SU-DHL-6 (cell line): ENCODE measurements around the gene DCAF8.

Source experiments
- H2AFZ ChIP-seq: fragments of 200-600 bp; sonication (generic); 2 replicates; pipeline ENCODE4 v1.6.1; 2014; ENCODE audit warnings: low read depth, mild to moderate bottlenecking, moderate library complexity, mixed read lengths, antibody characterized with exemption, low read length; ENCODE audit not compliant: severe bottlenecking
- H3F3A ChIP-seq: fragments of 200-600 bp; shearing (Covaris generic); 2 replicates; pipeline ENCODE4 v1.6.0; 2016; ENCODE audit warnings: antibody characterized with exemption, mild to moderate bottlenecking; ENCODE audit not compliant: insufficient read depth
- H3K27ac ChIP-seq: fragments of 200-600 bp; sonication (generic); 2 replicates; pipeline ENCODE4 v1.5.1; 2016; ENCODE audit warnings: low read depth, mild to moderate bottlenecking, low read length, moderate library complexity, mixed read lengths
- H3K27me3 ChIP-seq: fragments of 200-600 bp; sonication (generic), shearing (Covaris generic); 2 replicates; pipeline ENCODE4 v1.6.0; 2014; ENCODE audit warnings: mild to moderate bottlenecking, low read length
- H3K36me3 ChIP-seq: fragments of 200-600 bp; sonication (generic); 2 replicates; pipeline ENCODE4 v1.6.1; 2014; ENCODE audit warnings: mild to moderate bottlenecking, low read length, mixed read lengths
- H3K4me2 ChIP-seq: fragments of 300-600, 200-600 bp; shearing (Covaris generic), sonication (generic); 2 replicates; pipeline ENCODE4 v1.6.0; 2014; ENCODE audit warnings: low read length, low read depth, mild to moderate bottlenecking; ENCODE audit not compliant: poor library complexity, severe bottlenecking
- H3K4me3 ChIP-seq: fragments of 200-600 bp; sonication (generic); 2 replicates; pipeline ENCODE4 v1.5.1; 2014; ENCODE audit warnings: antibody characterized with exemption, low read length, mild to moderate bottlenecking, mixed read lengths; ENCODE audit not compliant: insufficient read depth, poor library complexity, severe bottlenecking
- H3K79me2 ChIP-seq: fragments of 200-600 bp; sonication (generic); 2 replicates; pipeline ENCODE4 v1.6.1; 2014; ENCODE audit warnings: mild to moderate bottlenecking, low read length, moderate library complexity; ENCODE audit not compliant: insufficient read depth
- H3K9ac ChIP-seq: fragments of 200-600 bp; sonication (generic); 2 replicates; pipeline ENCODE4 v1.7.0; 2014; ENCODE audit warnings: mild to moderate bottlenecking, low read length
- H3K9me2 ChIP-seq: fragments of 200-600 bp; sonication (generic); replicated peaks from 2 replicates; pipeline ENCODE4 v1.6.1; 2014; ENCODE audit warnings: low read length; ENCODE audit not compliant: insufficient read depth
- H3K9me3 ChIP-seq: fragments of 200-600 bp; sonication (generic); 2 replicates; pipeline ENCODE4 v1.6.1; 2014; ENCODE audit warnings: low read length, mixed read lengths; ENCODE audit not compliant: insufficient read depth
- H4K20me1 ChIP-seq: fragments of 200-600 bp; sonication (generic); 2 replicates; pipeline ENCODE4 v1.6.1; 2014; ENCODE audit warnings: low read depth, mild to moderate bottlenecking, antibody characterized with exemption, low read length, moderate library complexity, mixed read lengths
- CTCF ChIP-seq: fragments of 200-600 bp; sonication (generic); IDR thresholded peaks from one replicate; pipeline ENCODE4 v1.5.1; 2017; ENCODE audit warnings: antibody characterized with exemption, mild to moderate bottlenecking, low read length, moderate library complexity; ENCODE audit not compliant: insufficient read depth, poor library complexity, severe bottlenecking
- EZH2phosphoT487 ChIP-seq: fragments of 200-600 bp; sonication (generic), shearing (Covaris generic); conservative IDR thresholded peaks from 2 replicates; pipeline ENCODE4 v1.6.1; 2018; ENCODE audit warnings: mild to moderate bottlenecking, antibody characterized with exemption, low read length, moderate library complexity, mixed read lengths

DCAF8 gene

DNA sequence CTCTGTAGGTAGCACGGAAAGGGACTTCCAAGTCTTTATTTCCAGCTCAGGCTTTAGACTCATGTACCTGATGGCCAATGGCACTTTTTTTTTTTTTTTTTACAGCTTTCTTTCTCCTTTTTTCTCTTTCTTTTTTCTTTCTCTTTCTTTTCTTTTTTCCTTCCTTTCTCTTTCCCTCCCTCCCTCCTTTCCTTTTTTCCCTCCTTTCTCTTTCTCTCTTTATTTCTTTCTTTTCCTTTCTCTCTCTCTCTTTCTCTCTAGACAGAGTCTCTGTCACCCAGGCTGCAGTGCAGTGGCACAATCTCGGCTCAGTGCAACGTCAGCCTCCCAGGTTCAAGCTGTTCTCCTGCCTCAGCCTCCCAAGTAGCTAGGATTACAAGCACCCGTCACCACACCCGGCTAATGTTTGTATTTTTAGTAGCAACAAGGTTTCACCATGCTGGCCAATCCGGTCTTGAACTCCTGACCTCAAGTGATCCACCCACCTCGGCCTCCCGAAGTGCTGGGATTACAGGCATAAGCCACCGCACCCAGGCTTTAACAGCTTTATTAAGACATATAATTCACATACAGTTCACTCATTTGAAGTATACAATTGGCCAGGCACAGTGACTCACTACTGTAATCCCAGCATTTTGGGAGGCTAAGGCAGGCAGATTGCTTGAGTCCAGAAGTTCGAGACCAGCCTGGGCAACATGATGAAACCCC, 5.1 kb upstream of the DCAF8 start:
- TF ChIP-seq CTCF (no peak), EZH2phosphoT487 (no peak)
- H3F3A ChIP-seq, result no peaks in the 10 kb centered on the region
- H3K9me2 ChIP-seq, result no peaks in the 10 kb centered on the region
- no peaks in the 10 kb centered on the region for H3K27me3 ChIP-seq
- no peaks in the 10 kb centered on the region for H3K9me3 ChIP-seq
- H4K20me1 ChIP-seq, result no peaks in the 10 kb centered on the region
- H2AFZ ChIP-seq, result no peak overlapping the region
- no peaks in the 10 kb centered on the region for H3K79me2 ChIP-seq
- no peak overlapping the region for H3K4me3 ChIP-seq
- no peaks in the 10 kb centered on the region for H3K36me3 ChIP-seq
- H3K9ac ChIP-seq, result no peak overlapping the region
- H3K4me2 ChIP-seq, result no peak overlapping the region
- H3K27ac ChIP-seq, result no peak overlapping the region

DNA sequence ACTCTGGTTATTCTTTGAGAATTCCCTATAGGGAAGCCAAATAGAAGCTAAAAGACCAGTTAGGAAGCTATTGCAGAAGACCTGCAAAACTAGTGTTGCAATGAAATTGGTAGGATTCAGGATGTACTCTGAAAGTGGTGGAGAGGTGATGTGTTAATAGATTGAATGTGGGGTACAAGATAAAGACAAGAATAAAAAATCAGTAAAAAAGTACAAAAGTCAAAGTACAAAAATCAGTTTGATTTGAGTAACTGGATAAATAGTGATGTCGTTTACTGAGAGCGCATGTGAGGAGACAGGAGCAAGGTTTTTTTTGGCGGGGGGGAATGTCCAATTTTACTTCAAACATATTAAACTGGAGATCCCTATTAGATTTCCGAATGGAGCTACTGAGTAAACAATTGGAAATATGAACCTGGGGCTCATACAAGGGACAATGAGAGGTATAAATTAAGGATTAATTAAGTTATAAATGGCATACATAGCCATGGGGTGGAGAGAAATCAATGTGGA, 2.5 kb upstream of the DCAF8 start:
- H3K27me3 ChIP-seq, result no peaks in the 10 kb centered on the region
- TF ChIP-seq CTCF (no peak), EZH2phosphoT487 (no peak)
- peaks cover 20% of the 10 kb centered on the region for H3K79me2 ChIP-seq
- H3K36me3 ChIP-seq, result no peaks in the 10 kb centered on the region
- no peak overlapping the region for H3K4me3 ChIP-seq
- H3K4me2 ChIP-seq, result no peak overlapping the region
- no peaks in the 10 kb centered on the region for H4K20me1 ChIP-seq
- H3K9me2 ChIP-seq, result no peaks in the 10 kb centered on the region
- no peak overlapping the region for H2AFZ ChIP-seq
- peaks cover 7% of the 10 kb centered on the region; the same call in 1 of the 2 replicates for H3F3A ChIP-seq
- H3K27ac ChIP-seq, result no peak overlapping the region
- H3K9me3 ChIP-seq, result no peaks in the 10 kb centered on the region
- no peak overlapping the region for H3K9ac ChIP-seq

DNA sequence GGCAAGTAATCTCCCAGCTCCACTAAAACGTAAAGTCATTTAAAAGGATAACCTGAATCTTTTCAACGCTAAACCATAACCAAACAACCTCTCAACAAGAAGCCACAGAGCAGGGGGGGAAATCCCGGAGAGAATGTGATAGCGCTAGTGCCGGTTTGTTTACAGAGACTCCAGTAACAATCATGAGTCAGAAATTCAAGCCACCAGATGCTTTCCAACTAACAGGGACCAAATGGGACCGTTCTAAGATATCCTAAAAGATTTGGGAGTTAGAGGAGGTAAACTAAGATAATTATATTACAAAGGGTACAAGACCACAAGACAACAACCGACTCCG, 825 bp downstream of the DCAF8 start:
- H3K79me2 ChIP-seq, result peaks cover 31% of the 10 kb centered on the region
- H3K4me3 ChIP-seq, result peak overlapping the region; percentile 59
- TF ChIP-seq CTCF (no peak), EZH2phosphoT487 (no peak)

More for the DNA sequence above, 825 bp downstream of the DCAF8 start:
- Histone ChIP-seq H3K36me3 (no peaks in the 10 kb centered on the region), H3K9ac (peak overlapping the region; percentile 73), H3K27me3 (no peaks in the 10 kb centered on the region), H4K20me1 (no peaks in the 10 kb centered on the region), H3K4me2 (peak overlapping the region; percentile 91), H3K9me3 (no peaks in the 10 kb centered on the region), H3K9me2 (no peaks in the 10 kb centered on the region), H2AFZ (peak overlapping the region; percentile 3), H3K27ac (peak overlapping the region; percentile 12), H3F3A (peaks cover 7% of the 10 kb centered on the region; the same call in 1 of the 2 replicates)
